ENCODE measurements around the gene S100A8.
A peak's percentile ranks its signal among the peaks of the same experiment; 100 is the strongest.

- peak in 2 of 6 experiments; percentile 8 to 30 for TF ChIP-seq CTCF (IDR thresholded peaks at IDR 0.05)
- TF ChIP-seq POLR2A (IDR thresholded peaks at IDR 0.05): no peak
These were observed 13.9 kb upstream of the S100A8 start for GRCh38 chr1:153404768-153405167.
